Esophagus mucosa (tissue), 1 donor: ENCODE measurements around the gene ESYT1. TPM values are rescaled to one million over a fixed set of nuclear protein-coding genes. Genes with fewer than 3 reads are reported as not detected.
A peak's percentile ranks its signal among the peaks of the same experiment; 100 is the strongest.

ENCODE experiments used
- ATAC-seq: fragments of 200-7000 bp; cut with Tn5 transposase; one replicate; pipeline ENCODE4 v1.9.1; 2020
- total RNA-seq: library from RNA; stranded (reverse); gene quantifications from one replicate; pipeline ENCODE4 v1.2.4, GENCODE V29; 2023
- donor health status: DM: yes; HTN: yes; CAD: no.

Gene ESYT1
- total RNA-seq = 48.8 TPM

GRCh38 chr12:56127888-56128669 lies at the start of gene ESYT1:
Gene ESYT1, plus strand, starts transcription at chr12:56128267. Its CDS starts 53 bp downstream, at chr12:56128320.
- peak; percentile 95 for ATAC-seq

- no peak for ATAC-seq
Observed at GRCh38 chr12:56078427-56078826, 49.6 kb upstream of the ESYT1 start.

- ATAC-seq = peak; percentile 72
Observed at GRCh38 chr12:56078931-56079722, 48.9 kb upstream of the ESYT1 start.

- peak; percentile 94 for ATAC-seq
Observed at GRCh38 chr12:56079723-56080555, 48.1 kb upstream of the ESYT1 start, which contains the start of gene ERBB3. Gene ERBB3, plus strand, starts transcription at chr12:56080165. Its CDS starts 136 bp downstream, at chr12:56080301.

GRCh38 chr12:56080556-56081138 lies 47.4 kb upstream of the ESYT1 start:
- peak; percentile 56 for ATAC-seq

- ATAC-seq = no peak
Observed at GRCh38 chr12:56081393-56082347, 46.4 kb upstream of the ESYT1 start.

- no peak for ATAC-seq
Observed at GRCh38 chr12:56082382-56082781, 45.7 kb upstream of the ESYT1 start.

- ATAC-seq = no peak
Observed at GRCh38 chr12:56082967-56083366, 45.1 kb upstream of the ESYT1 start.

- ATAC-seq = no peak
Observed at GRCh38 chr12:56084958-56085543, 43.0 kb upstream of the ESYT1 start.

GRCh38 chr12:56086096-56086495 lies 42.0 kb upstream of the ESYT1 start:
- peak; percentile 83 for ATAC-seq

- ATAC-seq = no peak
Observed at GRCh38 chr12:56086608-56087007, 41.5 kb upstream of the ESYT1 start.

GRCh38 chr12:56087220-56087619 lies 40.8 kb upstream of the ESYT1 start:
- ATAC-seq = peak; percentile 71

GRCh38 chr12:56097738-56098137 lies 30.3 kb upstream of the ESYT1 start:
- no peak for ATAC-seq

GRCh38 chr12:56098592-56098991 lies 29.5 kb upstream of the ESYT1 start:
- ATAC-seq = no peak

GRCh38 chr12:56099787-56100186 lies 28.3 kb upstream of the ESYT1 start:
- ATAC-seq = no peak

- ATAC-seq = no peak
Observed at GRCh38 chr12:56101045-56101444, 27.0 kb upstream of the ESYT1 start.

- ATAC-seq = no peak
Observed at GRCh38 chr12:56102683-56103065, 25.4 kb upstream of the ESYT1 start.

GRCh38 chr12:56103066-56103711 lies 24.9 kb upstream of the ESYT1 start:
- ATAC-seq = no peak

GRCh38 chr12:56103823-56104108 lies 24.3 kb upstream of the ESYT1 start:
- no peak for ATAC-seq

- peak; percentile 95 for ATAC-seq
Observed at GRCh38 chr12:56104109-56104814, 23.8 kb upstream of the ESYT1 start, which contains the start of gene PA2G4. Gene PA2G4, plus strand, starts transcription at chr12:56104559. Its CDS starts 179 bp downstream, at chr12:56104738.
